KBM-7 (cell line): ENCODE data around the gene SFMBT1.

Experiments used
- DNase-seq: peaks from one replicate; pipeline ENCODE4 v3.0.0-alpha.2; 2015
- in situ Hi-C: fragments of 300-500 bp; cut with MboI; formaldehyde crosslinking; loops from 2 replicates; pipeline ENCODE4 v1.14.3; 2020; ENCODE audit warnings: low sequenced_read_pairs, low pct_unique_long_range_greater_than_20kb, mixed read lengths

SFMBT1 gene

GRCh38 chr3:53008932-53009331 lies 36.9 kb downstream of the SFMBT1 start:
- in situ Hi-C loops = no loop called here
- no peak for DNase-seq

GRCh38 chr3:53005854-53006513 lies 39.9 kb downstream of the SFMBT1 start:
- no peak for DNase-seq
- in situ Hi-C loops = no loop called here

DNA sequence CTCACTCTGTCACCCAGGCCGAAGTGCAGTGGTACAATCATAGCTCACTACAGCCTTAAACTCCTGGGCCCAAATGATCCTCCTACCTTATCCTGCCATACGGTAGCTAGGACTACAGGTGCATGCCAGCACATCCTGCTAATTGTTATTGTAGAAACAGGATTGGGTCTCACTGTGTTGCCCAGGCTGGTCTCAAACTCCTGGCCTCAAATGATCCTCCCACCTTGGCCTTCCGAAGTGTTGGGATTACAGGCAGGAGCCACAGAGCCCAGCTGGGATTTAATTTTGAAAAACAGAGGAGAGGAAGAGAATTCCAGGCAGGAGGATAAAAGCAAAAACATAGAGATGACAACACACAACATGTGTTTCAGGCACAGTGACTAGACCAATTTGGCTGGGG lies 40.5 kb downstream of the SFMBT1 start:
- in situ Hi-C loops = no loop called here
- no peak for DNase-seq

DNA sequence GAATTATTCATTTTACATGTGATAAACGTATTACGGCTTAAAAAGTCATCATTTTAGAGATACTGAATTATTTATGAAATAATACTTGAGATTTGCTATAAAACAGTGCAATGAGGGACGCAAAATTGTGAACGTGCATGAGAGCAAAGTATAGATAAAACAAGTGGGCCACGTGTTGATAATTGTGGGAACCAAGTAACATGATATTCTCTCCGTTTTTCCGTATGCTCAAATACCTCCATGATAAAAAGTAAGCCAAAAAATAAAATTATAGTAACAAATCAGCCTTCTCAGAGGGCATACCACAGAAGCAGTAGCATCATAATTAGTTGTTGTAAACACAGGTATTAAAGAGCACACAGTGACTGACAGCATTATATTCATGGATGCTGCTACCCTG lies 42.6 kb downstream of the SFMBT1 start:
- no peak for DNase-seq

GRCh38 chr3:52998771-52999513 lies 46.9 kb downstream of the SFMBT1 start:
- in situ Hi-C loops = no loop called here
- no peak for DNase-seq

More for the DNA sequence above, 42.6 kb downstream of the SFMBT1 start:
- in situ Hi-C loops = no loop called here

- no peak for DNase-seq
- in situ Hi-C loops = no loop called here
Measured at GRCh38 chr3:52990637-52991036, 55.2 kb downstream of the SFMBT1 start.

DNA sequence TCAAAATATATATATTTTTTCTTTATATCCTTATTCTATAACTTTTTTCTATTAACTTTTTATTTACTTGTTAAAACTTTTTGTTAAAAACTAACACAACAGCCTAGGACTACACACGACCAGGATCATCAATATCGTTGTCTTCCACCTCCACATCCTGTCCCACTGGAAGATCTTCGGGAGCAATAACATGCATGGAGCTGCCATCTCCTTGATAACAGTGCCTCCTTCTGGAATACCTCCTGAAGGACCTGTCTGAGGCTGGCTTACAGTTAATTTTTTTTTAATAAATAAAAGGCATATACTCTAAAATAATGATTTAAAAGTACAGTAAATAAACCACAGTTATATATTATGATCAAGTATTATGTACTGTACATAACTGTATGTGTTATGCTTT lies 58.9 kb downstream of the SFMBT1 start:
- peak; percentile 27 for DNase-seq
- in situ Hi-C loops = no loop called here

- in situ Hi-C loops = no loop called here
- no peak for DNase-seq
Measured at GRCh38 chr3:52986049-52986448, 59.8 kb downstream of the SFMBT1 start.

DNA sequence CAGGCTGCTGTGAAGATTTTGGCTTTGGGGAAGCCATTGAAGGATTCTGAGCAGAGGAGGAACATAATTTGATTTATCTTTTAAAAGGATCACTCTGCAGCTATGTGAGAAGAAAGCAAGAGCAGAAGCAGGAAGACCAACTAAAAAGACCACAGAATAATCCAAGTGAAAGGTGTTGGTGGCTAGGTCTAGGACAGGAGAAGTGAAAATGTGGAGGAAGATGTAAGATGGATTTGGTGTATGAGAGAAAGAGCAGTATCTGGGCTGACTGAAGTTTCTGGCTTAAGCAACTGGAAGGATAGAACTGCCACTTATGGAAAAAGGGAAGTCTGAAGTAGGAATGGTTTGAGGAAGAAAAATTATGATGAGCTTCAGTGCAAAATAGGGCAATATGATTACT lies 62.0 kb downstream of the SFMBT1 start:
- no peak for DNase-seq
- in situ Hi-C loops = no loop called here

- in situ Hi-C loops = no loop called here
- peak; percentile 94 for DNase-seq
Measured at GRCh38 chr3:52983336-52983807, 62.5 kb downstream of the SFMBT1 start.

- in situ Hi-C loops = no loop called here
- DNase-seq = no peak
Measured at GRCh38 chr3:52982839-52983238, 63.0 kb downstream of the SFMBT1 start.

DNA sequence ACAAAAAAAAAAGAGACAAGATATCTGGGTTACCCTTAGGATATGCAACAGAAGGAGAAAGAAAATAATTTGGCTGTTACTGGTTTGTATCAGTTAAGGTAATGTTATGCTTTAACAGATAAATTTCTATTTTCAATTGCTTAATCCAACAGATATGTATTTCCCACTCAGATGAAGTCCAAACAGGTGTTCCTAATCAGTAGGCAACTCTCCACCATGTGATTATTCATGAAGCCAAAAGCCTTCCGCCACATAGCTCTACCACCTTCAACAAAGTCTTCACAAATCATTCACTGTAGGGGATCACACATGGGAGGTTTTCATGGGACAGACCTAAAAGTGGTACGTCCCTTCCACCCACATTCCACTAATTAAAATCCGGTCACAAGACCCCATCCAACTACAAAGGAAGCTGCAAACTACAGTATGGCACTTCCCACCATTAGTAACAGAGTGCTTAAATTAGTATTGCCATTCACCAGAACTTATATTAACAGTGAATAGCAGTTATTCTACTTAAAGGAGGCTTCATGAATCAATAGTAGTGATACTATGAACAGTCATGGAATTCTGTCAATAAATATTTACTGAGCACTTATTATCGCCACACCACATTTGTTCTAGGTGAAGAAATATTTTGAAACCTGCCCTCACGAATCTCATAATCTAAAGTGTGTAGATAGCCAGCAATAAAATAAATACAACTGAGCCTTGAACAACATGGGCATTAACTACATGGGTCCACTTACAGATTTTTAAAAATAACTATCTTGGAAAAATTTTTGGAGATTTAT lies 66.5 kb downstream of the SFMBT1 start:
- in situ Hi-C loops = no loop called here
- DNase-seq = no peak

- in situ Hi-C loops = no loop called here
- no peak for DNase-seq
Measured at GRCh38 chr3:52978109-52978754, 67.6 kb downstream of the SFMBT1 start.

DNA sequence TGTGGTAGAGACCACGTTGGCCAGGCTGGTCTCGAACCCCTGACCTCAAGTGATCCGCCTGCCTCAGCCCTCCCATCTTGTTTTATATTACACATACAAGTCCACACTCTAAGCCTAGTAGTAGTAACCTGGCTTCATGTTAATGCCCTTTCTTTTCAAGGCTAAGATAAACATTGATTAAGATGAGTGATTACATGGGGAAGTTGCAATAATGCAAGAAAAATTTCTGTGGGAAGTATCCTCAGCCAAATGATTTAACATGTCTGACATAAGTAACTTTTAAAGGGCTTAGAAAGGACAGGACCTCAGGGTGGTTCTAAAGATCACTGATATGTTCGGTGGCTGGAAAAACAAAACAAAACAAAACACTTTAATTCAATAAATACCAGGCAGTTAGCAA lies 72.1 kb downstream of the SFMBT1 start:
- no peak for DNase-seq
- in situ Hi-C loops = no loop called here

DNA sequence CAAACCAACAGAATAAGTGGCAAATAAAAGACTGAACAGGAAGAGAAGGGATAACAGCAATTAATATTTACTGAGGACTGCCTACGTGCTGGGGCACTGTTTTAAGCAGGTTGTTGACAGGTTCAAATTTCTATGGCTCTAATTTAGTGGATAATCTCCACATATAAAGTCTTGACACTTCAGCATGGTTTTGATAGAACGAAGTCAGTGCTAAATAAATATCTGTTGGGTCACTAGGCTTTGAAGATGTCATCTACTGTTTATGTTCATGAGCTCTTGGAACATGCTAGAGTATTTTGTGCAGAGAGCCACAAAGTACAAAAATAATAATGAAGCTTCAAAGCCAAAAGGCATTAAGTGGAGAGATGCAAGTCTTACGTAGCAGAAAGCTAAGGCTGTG lies 74.0 kb downstream of the SFMBT1 start:
- no peak for DNase-seq
- in situ Hi-C loops = no loop called here

- no peak for DNase-seq
- in situ Hi-C loops = no loop called here
Measured at GRCh38 chr3:52967398-52967797, 78.5 kb downstream of the SFMBT1 start.

GRCh38 chr3:52962160-52962559 lies 83.7 kb downstream of the SFMBT1 start:
- in situ Hi-C loops = no loop called here
- no peak for DNase-seq

DNA sequence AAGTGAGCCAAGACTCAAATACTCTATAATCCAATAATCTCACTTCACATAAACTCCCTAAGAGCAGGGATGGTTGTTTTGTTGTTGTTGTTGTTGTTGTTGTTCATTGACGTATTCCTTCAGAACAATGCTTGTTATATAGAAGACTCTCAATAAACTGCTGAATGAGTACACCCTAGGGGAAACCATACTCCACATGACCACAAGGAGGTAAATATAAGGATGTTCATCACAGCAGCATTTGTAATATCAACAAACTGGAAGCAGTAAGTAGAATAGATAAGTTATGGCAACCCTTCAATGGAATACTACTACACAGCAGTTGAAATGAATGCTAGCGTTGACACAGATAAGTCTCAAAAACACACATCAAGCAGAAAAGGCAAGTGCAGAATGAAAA lies 86.1 kb downstream of the SFMBT1 start:
- DNase-seq = no peak
- in situ Hi-C loops = no loop called here

GRCh38 chr3:52939600-52939999 lies 106.3 kb downstream of the SFMBT1 start:
- in situ Hi-C loops = no loop called here
- DNase-seq = no peak
